Lung (tissue), 12 donors: ENCODE measurements around the gene MAP2K5. TPM values are rescaled to one million over a fixed set of nuclear protein-coding genes. Genes with fewer than 3 reads are reported as not detected.

Experiments used
- ATAC-seq: fragments of 200-7000 bp; cut with Tn5 transposase; one replicate; pipeline ENCODE4 v1.9.1; 2020; ENCODE audit warnings: moderate number of reproducible peaks; ENCODE audit not compliant: insufficient read depth, low FRiP score
- DNase-seq, 3 donors: peaks; one replicate each; pipeline ENCODE4 v3.0.0-alpha.2; 2013 to 2017
- H3K27ac ChIP-seq, 2 donors: one replicate each; pipeline ENCODE4 v1.5.1; 2013; ENCODE audit warnings: mild to moderate bottlenecking in 2 of 2, moderate library complexity in 2 of 2, control low read depth in 1 of 2, inconsistent platforms in 1 of 2, low read depth in 1 of 2, low read length in 1 of 2
- H3K27me3 ChIP-seq, 3 donors: one replicate each; pipeline ENCODE4 v1.5.1; 2013; ENCODE audit warnings: low read length in 2 of 3; ENCODE audit not compliant: control insufficient read depth in 3 of 3, insufficient read depth in 3 of 3
- H3K36me3 ChIP-seq, 4 donors: one replicate each; pipeline ENCODE4 v1.5.1; 2013; ENCODE audit warnings: low read length in 4 of 4, mild to moderate bottlenecking in 1 of 4, moderate library complexity in 1 of 4; ENCODE audit not compliant: control insufficient read depth in 4 of 4, insufficient read depth in 4 of 4
- H3K4me1 ChIP-seq, 5 donors: one replicate each; pipeline ENCODE4 v1.5.1; 2013; ENCODE audit warnings: low read length in 5 of 5, mild to moderate bottlenecking in 2 of 5, moderate library complexity in 1 of 5; ENCODE audit not compliant: control insufficient read depth in 5 of 5, insufficient read depth in 5 of 5
- H3K4me3 ChIP-seq: one replicate; pipeline ENCODE4 v1.5.1; 2013; ENCODE audit warnings: mild to moderate bottlenecking, control low read depth, moderate library complexity
- H3K9ac ChIP-seq, 2 donors: one replicate each; pipeline ENCODE4 v1.5.1; 2013; ENCODE audit warnings: low read length in 2 of 2, control low read depth in 1 of 2; ENCODE audit not compliant: insufficient read depth in 1 of 2
- H3K9me3 ChIP-seq, 4 donors: one replicate each; pipeline ENCODE4 v1.5.1; 2013; ENCODE audit warnings: low read length in 3 of 4, mild to moderate bottlenecking in 1 of 4, moderate library complexity in 1 of 4; ENCODE audit not compliant: control insufficient read depth in 4 of 4, insufficient read depth in 3 of 4
- CTCF ChIP-seq: IDR thresholded peaks from 2 replicates; pipeline ENCODE4 v1.5.1; 2012; ENCODE audit warnings: mild to moderate bottlenecking; ENCODE audit errors: control extremely low read depth, extremely low read depth
- WGBS, 2 donors: extraction: QIAGEN DNeasy Blood & Tissue Kit; methylation state at CpG; one replicate each; pipeline ENCODE4 v1.1.7; 2013; 5-methylcytosine and 5-hydroxymethylcytosine counted together
- polyA plus RNA-seq, 2 donors: library from polyadenylated mRNA; stranded (reverse); fragments of 200-250 nt; gene quantifications; one replicate each; pipeline ENCODE4 v1.2.1, GENCODE V29; 2013
- total RNA-seq, 2 donors: library from RNA; depleted of rRNA in 1 of 2; stranded (reverse); fragments of >200 nt in 1 of 2; gene quantifications; one replicate each; pipeline ENCODE4 v1.2.1, GENCODE V29; 2014 to 2021
- donor health status: control.
- donor health status: control.
- donor health status: Bipolar disorder and iron deficiency.
- donor health status: healthy.
- donor health status: DM: yes; HTN: yes; CAD: no.

MAP2K5 gene
- total and polyA plus RNA-seq, 4 donors: 6.3 to 19.1 (median 12.4) TPM

DNA sequence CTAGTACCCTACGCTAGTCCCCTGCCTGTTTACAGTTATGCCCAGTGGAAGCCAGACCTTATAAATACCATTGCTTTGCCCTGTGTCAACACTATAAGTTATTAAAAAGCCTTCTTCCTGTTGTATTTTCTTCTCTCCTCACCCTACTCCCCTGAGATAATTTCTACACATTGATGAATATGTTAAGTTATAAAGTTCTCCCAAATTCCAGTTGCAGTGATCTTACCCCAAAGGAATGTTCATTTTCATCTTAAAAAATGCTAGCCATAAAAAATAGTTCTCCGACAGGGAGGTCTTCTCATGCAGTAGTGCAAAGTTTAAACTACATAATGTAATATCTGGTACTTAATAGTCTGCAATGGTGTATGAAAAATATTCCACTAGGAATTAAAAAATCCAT is 58.6 kb downstream of the MAP2K5 start:
- no peak overlapping the region for H3K9ac ChIP-seq
- H3K4me1 ChIP-seq: no peaks in the 10 kb centered on the region
- no peak for DNase-seq
- no peak for ATAC-seq
- no peak overlapping the region for H3K27ac ChIP-seq
- H3K27me3 ChIP-seq: no peaks in the 10 kb centered on the region
- H3K4me3 ChIP-seq: no peak overlapping the region
- peaks cover 0 to 15% (median 1%) of the 10 kb centered on the region in 4 donors for H3K36me3 ChIP-seq
- no peak for TF ChIP-seq CTCF
- H3K9me3 ChIP-seq: no peaks in the 10 kb centered on the region
- 96 to 97% methylated on average over 2 of the region's 2 CpGs for WGBS, 2 donors

- peaks cover 0 to 15% (median 1%) of the 10 kb centered on the region in 4 donors for H3K36me3 ChIP-seq
- WGBS, 2 donors: 90 to 94% methylated on average over 4 of the region's 4 CpGs
- no peaks in the 10 kb centered on the region for H3K27me3 ChIP-seq
- no peak overlapping the region for H3K27ac ChIP-seq
- H3K9ac ChIP-seq: no peak overlapping the region
- no peaks in the 10 kb centered on the region for H3K9me3 ChIP-seq
- no peaks in the 10 kb centered on the region for H3K4me1 ChIP-seq
- no peak for DNase-seq
- no peak overlapping the region for H3K4me3 ChIP-seq
- TF ChIP-seq CTCF: no peak
- no peak for ATAC-seq
Observed at GRCh38 chr15:67603063-67603462, 60.6 kb downstream of the MAP2K5 start.

GRCh38 chr15:67605871-67606270 is 63.4 kb downstream of the MAP2K5 start:
- no peak overlapping the region for H3K27ac ChIP-seq
- H3K4me1 ChIP-seq: no peaks in the 10 kb centered on the region
- H3K4me3 ChIP-seq: no peak overlapping the region
- H3K9ac ChIP-seq: no peak overlapping the region
- DNase-seq (no peak), ATAC-seq (no peak)
- no peaks in the 10 kb centered on the region for H3K9me3 ChIP-seq
- no peak for TF ChIP-seq CTCF
- no peaks in the 10 kb centered on the region for H3K27me3 ChIP-seq
- 95 to 96% methylated on average over 2 of the region's 2 CpGs for WGBS, 2 donors
- H3K36me3 ChIP-seq: peaks cover 0 to 7% (median 1%) of the 10 kb centered on the region in 4 donors

GRCh38 chr15:67606742-67607141 is 64.2 kb downstream of the MAP2K5 start:
- Histone ChIP-seq H3K4me3 (no peak overlapping the region), H3K9ac (no peak overlapping the region), H3K9me3 (no peaks in the 10 kb centered on the region), H3K27ac (no peak overlapping the region), H3K4me1 (peaks cover 0 to 2% (median 0%) of the 10 kb centered on the region in 5 donors), H3K36me3 (peaks cover 0 to 4% (median 1%) of the 10 kb centered on the region in 4 donors), H3K27me3 (no peaks in the 10 kb centered on the region)
- ATAC-seq (no peak), DNase-seq (no peak)
- WGBS, 2 donors: 93 to 98% methylated on average over 1 of the region's 1 CpG
- TF ChIP-seq CTCF: no peak
